Vagina (tissue), 2 donors: ENCODE data around the gene FAAH. TPM values are rescaled to one million over a fixed set of nuclear protein-coding genes. Genes with fewer than 3 reads are reported as not detected.

Experiments used
- DNase-seq, 2 donors: peaks; one replicate each; pipeline ENCODE4 v3.0.0-alpha.2; 2017; ENCODE audit errors: extremely low spot score in 2 of 2
- H3K27ac ChIP-seq: fragments of 200-600 bp; sonication (generic); one replicate; pipeline ENCODE4 v1.5.1; 2019
- H3K27me3 ChIP-seq: fragments of 200-600 bp; sonication (generic); one replicate; pipeline ENCODE4 v1.5.1; 2019
- H3K36me3 ChIP-seq, 2 donors: fragments of 200-600 bp; sonication (generic); one replicate each; pipeline ENCODE4 v1.5.1; 2017 to 2019
- H3K4me1 ChIP-seq: fragments of 200-600 bp; sonication (generic); one replicate; pipeline ENCODE4 v1.5.1; 2019
- H3K4me3 ChIP-seq, 2 donors: fragments of 200-600 bp; sonication (generic); 1 replicate in 1 of 2; 2 replicates in 1 of 2; pipeline ENCODE4 v1.5.1; 2016 to 2019
- H3K9me3 ChIP-seq: fragments of 200-600 bp; sonication (generic); one replicate; pipeline ENCODE4 v1.5.1; 2019
- CTCF ChIP-seq, 3 experiments: fragments of 450-650 bp in 2 of 3; fragments of 200-600 bp in 1 of 3; sonication (generic) in 1 of 3; IDR thresholded peaks; one replicate each; pipeline ENCODE4 v1.5.1; 2017 to 2019; ENCODE audit warnings: antibody characterized with exemption in 3 of 3, mild to moderate bottlenecking in 2 of 3, moderate library complexity in 2 of 3
- POLR2A ChIP-seq, 2 donors: fragments of 450-650 bp; IDR thresholded peaks; one replicate each; pipeline ENCODE4 v1.6.1; 2017; ENCODE audit warnings: antibody characterized with exemption in 2 of 2, mild to moderate bottlenecking in 2 of 2, moderate library complexity in 2 of 2
- POLR2AphosphoS5 ChIP-seq, 2 donors: sonication (generic); formaldehyde crosslinking; IDR thresholded peaks; one replicate each; pipeline ENCODE4 v1.9.0; 2017; ENCODE audit warnings: antibody characterized with exemption in 2 of 2, mild to moderate bottlenecking in 2 of 2, low read depth in 1 of 2; ENCODE audit not compliant: insufficient read depth in 1 of 2
- intact Hi-C: fragments of 100-400 bp; cut with DNase I; formaldehyde crosslinking; loops from one replicate; pipeline ENCODE4 v1.15.1; 2023
- total RNA-seq: library from RNA; depleted of rRNA; stranded (reverse); fragments of >200 nt; gene quantifications from one replicate; pipeline ENCODE4 v1.2.3, GENCODE V29; 2016

Gene FAAH
- total RNA-seq, 1 donor from 2014 or later: 38.1 TPM

GRCh38 chr1:46458846-46459245, 64.7 kb downstream of the FAAH start:
- H3K36me3 ChIP-seq: no peaks in the 10 kb centered on the region
- H3K9me3 ChIP-seq: no peaks in the 10 kb centered on the region
- no peaks in the 10 kb centered on the region for H3K27me3 ChIP-seq
- H3K27ac ChIP-seq: no peak overlapping the region
- TF ChIP-seq POLR2A (IDR thresholded peaks at IDR 0.05): no peak
- no peak for TF ChIP-seq POLR2AphosphoS5 (IDR thresholded peaks at IDR 0.05; ENCODE audit: insufficient read depth in 1 of 2, low read depth in 1 of 2)
- TF ChIP-seq CTCF (IDR thresholded peaks at IDR 0.05): no peak
- H3K4me3 ChIP-seq: no peak overlapping the region
- intact Hi-C loops: no loop called here
- H3K4me1 ChIP-seq: no peaks in the 10 kb centered on the region
- no peak for DNase-seq

GRCh38 chr1:46459315-46459714, 65.2 kb downstream of the FAAH start:
- Histone ChIP-seq H3K27me3 (no peaks in the 10 kb centered on the region), H3K9me3 (no peaks in the 10 kb centered on the region), H3K4me1 (no peaks in the 10 kb centered on the region), H3K36me3 (no peaks in the 10 kb centered on the region), H3K4me3 (no peak overlapping the region), H3K27ac (no peak overlapping the region)
- no peak for DNase-seq
- TF ChIP-seq POLR2AphosphoS5 (IDR thresholded peaks at IDR 0.05; ENCODE audit: insufficient read depth in 1 of 2, low read depth in 1 of 2) (no peak), CTCF (IDR thresholded peaks at IDR 0.05) (no peak), POLR2A (IDR thresholded peaks at IDR 0.05) (no peak)
- intact Hi-C loops: no loop called here

DNA sequence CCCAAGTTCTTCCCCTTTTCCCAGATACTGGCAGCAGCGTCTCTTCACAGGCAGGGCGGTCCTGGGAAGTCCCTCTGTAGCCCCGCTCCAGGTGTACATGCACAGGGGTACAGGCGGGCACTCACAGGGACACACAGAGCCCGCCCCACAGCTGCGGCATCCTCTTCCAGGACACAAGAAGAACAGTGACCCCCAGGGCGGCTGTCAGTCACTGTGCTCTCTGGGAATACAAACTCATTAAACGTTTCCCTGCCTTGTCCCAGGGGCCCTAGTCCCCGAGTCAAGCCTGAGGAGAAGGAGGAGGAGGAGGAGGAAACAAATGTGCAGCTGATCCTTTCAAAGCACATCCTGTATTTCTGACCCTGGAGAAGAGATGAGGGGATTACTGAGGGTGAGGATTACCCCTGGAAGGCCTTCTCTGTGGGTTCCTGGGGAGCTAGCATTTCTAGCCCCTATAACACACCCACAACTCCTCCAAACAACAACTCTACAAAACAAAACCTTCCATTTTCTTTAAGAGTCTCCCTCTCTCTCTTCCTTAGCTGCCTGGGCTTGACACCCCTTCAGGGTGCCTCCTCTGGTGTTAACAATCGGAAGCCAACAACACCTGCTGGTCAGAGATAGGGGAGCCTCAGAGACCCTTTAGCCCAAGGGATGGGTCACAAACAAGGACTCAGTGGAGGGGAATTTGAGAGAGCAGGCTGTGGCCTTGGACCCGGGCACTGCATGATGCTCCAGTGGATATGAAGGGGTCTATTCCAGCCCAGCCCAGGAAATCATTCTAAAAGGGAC, 67.1 kb downstream of the FAAH start:
- no peaks in the 10 kb centered on the region for H3K4me1 ChIP-seq
- H3K36me3 ChIP-seq: no peaks in the 10 kb centered on the region
- TF ChIP-seq CTCF (IDR thresholded peaks at IDR 0.05): no peak
- no peak for TF ChIP-seq POLR2AphosphoS5 (IDR thresholded peaks at IDR 0.05; ENCODE audit: insufficient read depth in 1 of 2, low read depth in 1 of 2)
- no peak for TF ChIP-seq POLR2A (IDR thresholded peaks at IDR 0.05)
- no peaks in the 10 kb centered on the region for H3K9me3 ChIP-seq
- H3K27ac ChIP-seq: no peak overlapping the region
- intact Hi-C loops: no loop called here
- no peaks in the 10 kb centered on the region for H3K27me3 ChIP-seq
- no peak overlapping the region for H3K4me3 ChIP-seq
- DNase-seq: no peak

DNA sequence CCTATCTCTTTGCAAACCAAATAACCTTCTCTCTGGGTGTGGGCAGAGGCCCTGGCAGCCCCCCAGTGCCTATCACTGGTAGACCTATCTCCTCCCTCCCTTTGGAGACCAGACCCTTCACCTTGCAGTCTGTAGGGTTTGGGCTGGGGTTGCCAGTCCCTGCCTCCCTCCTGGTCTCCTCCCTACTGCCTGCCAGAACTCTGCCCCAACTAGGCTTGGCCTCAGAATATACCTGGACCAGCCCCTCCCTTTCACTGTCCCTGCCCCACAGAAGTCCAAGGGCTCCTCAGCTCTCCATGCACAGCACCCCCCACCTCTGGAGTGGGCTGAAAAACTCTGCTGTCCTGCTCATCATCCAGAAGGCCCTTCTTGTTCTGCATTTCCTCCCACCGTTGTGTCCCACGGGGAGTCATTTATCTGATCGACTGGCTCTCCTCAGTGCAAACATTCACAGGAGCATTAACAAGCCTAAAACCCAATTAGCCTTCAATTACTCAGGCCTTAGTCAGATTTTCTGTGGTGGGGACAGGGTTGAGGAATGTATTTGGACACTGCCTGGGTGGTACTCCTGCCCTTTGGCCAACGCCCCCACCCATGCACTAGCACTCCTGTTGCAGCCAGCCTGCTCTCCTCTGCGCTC, 67.8 kb downstream of the FAAH start:
- TF ChIP-seq POLR2A (IDR thresholded peaks at IDR 0.05): no peak
- TF ChIP-seq POLR2AphosphoS5 (IDR thresholded peaks at IDR 0.05; ENCODE audit: insufficient read depth in 1 of 2, low read depth in 1 of 2): no peak
- no peak for TF ChIP-seq CTCF (IDR thresholded peaks at IDR 0.05)
- Histone ChIP-seq H3K27me3 (no peaks in the 10 kb centered on the region), H3K4me1 (peaks cover 4% of the 10 kb centered on the region), H3K36me3 (no peaks in the 10 kb centered on the region), H3K27ac (no peak overlapping the region), H3K9me3 (no peaks in the 10 kb centered on the region), H3K4me3 (no peak overlapping the region)
- DNase-seq: no peak
- intact Hi-C loops: no loop called here

Other genes starting within 250 kb of the FAAH start
- gene TSPAN1, start 219.2 kb upstream of the FAAH start, total RNA-seq: 3.9 TPM
- not detected for gene P3R3URF, start 217.8 kb upstream of the FAAH start, total RNA-seq
- 28.5 TPM for gene POMGNT1, start 195.9 kb upstream of the FAAH start, total RNA-seq
- gene LURAP1, start 191.0 kb upstream of the FAAH start, total RNA-seq: 14.0 TPM
- 8.1 TPM for gene RAD54L, start 146.6 kb upstream of the FAAH start, total RNA-seq
- gene LRRC41, start 90.7 kb upstream of the FAAH start, total RNA-seq: 58.4 TPM
- gene UQCRH, start 90.6 kb upstream of the FAAH start, total RNA-seq: 175 TPM
- gene NSUN4, start 53.5 kb upstream of the FAAH start, total RNA-seq: 21.4 TPM
- gene DMBX1, start 95.5 kb downstream of the FAAH start, total RNA-seq: 0.25 TPM
- not detected for gene KNCN, start 157.3 kb downstream of the FAAH start, total RNA-seq
- gene MKNK1, start 210.0 kb downstream of the FAAH start, total RNA-seq: 55.5 TPM
- gene MOB3C, start 222.5 kb downstream of the FAAH start, total RNA-seq: 33.9 TPM